ENCODE data around the gene NR0B2.
A peak's percentile ranks its signal among the peaks of the same experiment; 100 is the strongest.
"Not testable (repeated sequence)": the region's sequence is repeated elsewhere in the genome, so short reads cannot be mapped to it uniquely, and the experiment has no call there.

NR0B2 gene

GRCh38 chr1:26913754-26914619 lies at the start of gene NR0B2:
Gene NR0B2 (minus strand): TSS chr1:26913975. CDS start chr1:26913940, 35 bp downstream.
- DNase-seq (ENCODE audit: low spot score): peak; percentile 59

- no peak for DNase-seq (ENCODE audit: low spot score)
Measured at GRCh38 chr1:26961826-26962225, 48.1 kb upstream of the NR0B2 start.

GRCh38 chr1:26960625-26960966 lies 46.8 kb upstream of the NR0B2 start:
- DNase-seq (ENCODE audit: low spot score): peak; percentile 22

GRCh38 chr1:26959722-26960624 lies 46.2 kb upstream of the NR0B2 start, which contains the start of gene KDF1:
Gene KDF1 (minus strand): TSS chr1:26960468. CDS start chr1:26952380, 8,088 bp downstream.
- peak; percentile 22 for DNase-seq (ENCODE audit: low spot score)

- no peak for DNase-seq (ENCODE audit: low spot score)
Measured at GRCh38 chr1:26959270-26959669, 45.5 kb upstream of the NR0B2 start.

- no peak for DNase-seq (ENCODE audit: low spot score)
Measured at GRCh38 chr1:26957306-26957705, 43.5 kb upstream of the NR0B2 start.

GRCh38 chr1:26956321-26956720 lies 42.5 kb upstream of the NR0B2 start:
- no peak for DNase-seq (ENCODE audit: low spot score)

GRCh38 chr1:26953374-26953773 lies 39.6 kb upstream of the NR0B2 start:
- no peak for DNase-seq (ENCODE audit: low spot score)

- no peak for DNase-seq (ENCODE audit: low spot score)
Measured at GRCh38 chr1:26951821-26952497, 38.2 kb upstream of the NR0B2 start.

- DNase-seq (ENCODE audit: low spot score): no peak
Measured at GRCh38 chr1:26951216-26951615, 37.4 kb upstream of the NR0B2 start.

GRCh38 chr1:26950602-26951001 lies 36.8 kb upstream of the NR0B2 start:
- DNase-seq (ENCODE audit: low spot score): no peak

GRCh38 chr1:26949926-26950319 lies 36.1 kb upstream of the NR0B2 start:
- DNase-seq (ENCODE audit: low spot score): no peak

- peak; percentile 63 for DNase-seq (ENCODE audit: low spot score)
Measured at GRCh38 chr1:26949266-26949925, 35.6 kb upstream of the NR0B2 start.

GRCh38 chr1:26948725-26949057 lies 34.9 kb upstream of the NR0B2 start:
- not testable (repeated sequence) for DNase-seq (ENCODE audit: low spot score)

- no peak for DNase-seq (ENCODE audit: low spot score)
Measured at GRCh38 chr1:26946270-26946669, 32.5 kb upstream of the NR0B2 start.

- DNase-seq (ENCODE audit: low spot score): no peak
Measured at GRCh38 chr1:26945728-26946127, 32.0 kb upstream of the NR0B2 start.

GRCh38 chr1:26945138-26945537 lies 31.4 kb upstream of the NR0B2 start:
- DNase-seq (ENCODE audit: low spot score): no peak

- no peak for DNase-seq (ENCODE audit: low spot score)
Measured at GRCh38 chr1:26942656-26943055, 28.9 kb upstream of the NR0B2 start.

- DNase-seq (ENCODE audit: low spot score): no peak
Measured at GRCh38 chr1:26941311-26941710, 27.5 kb upstream of the NR0B2 start.

- DNase-seq (ENCODE audit: low spot score): no peak
Measured at GRCh38 chr1:26938659-26939025, 24.9 kb upstream of the NR0B2 start.

GRCh38 chr1:26938004-26938658 lies 24.4 kb upstream of the NR0B2 start:
- DNase-seq (ENCODE audit: low spot score): no peak
